ENCODE measurements around the gene CUX1. TPM values are rescaled to one million over a fixed set of nuclear protein-coding genes. Genes with fewer than 3 reads are reported as not detected.

The CUX1 gene
- total RNA-seq, 1 donor from 2014 or later, result 66.4 TPM

DNA sequence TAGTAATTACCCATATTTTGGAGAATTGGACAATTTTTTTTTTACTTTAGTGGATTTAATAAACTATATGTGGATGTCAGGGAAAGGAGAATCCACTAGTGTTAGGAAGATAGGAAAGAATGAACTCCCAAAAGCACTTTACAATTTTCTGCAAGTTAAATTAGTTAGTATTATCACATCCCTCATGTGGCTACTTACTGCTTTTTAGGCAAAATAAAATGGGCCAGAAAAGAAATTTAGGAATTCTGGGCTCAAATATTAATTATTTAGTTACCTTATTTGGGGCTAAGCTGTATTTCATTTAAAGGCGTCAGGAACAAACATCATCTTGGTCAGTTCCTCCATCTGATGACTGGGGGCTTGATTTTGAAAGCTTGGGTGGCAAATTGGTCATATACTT, 4.8 kb upstream of the CUX1 start:
- no peak for DNase-seq (ENCODE audit: low spot score)
- H3K4me1 Mint-ChIP-seq, result peaks cover 12% of the 10 kb centered on the region
- Histone ChIP-seq H2AFZ (replicated peaks) (no peak overlapping the region), H3F3A (ENCODE audit: low read depth) (peaks cover 25% of the 10 kb centered on the region), H4K20me1 (ENCODE audit: low read depth) (peaks cover 6% of the 10 kb centered on the region), H3K79me2 (ENCODE audit: low read depth) (peaks cover 9% of the 10 kb centered on the region), H3K4me3 (no peak overlapping the region), H3K9ac (no peak overlapping the region), H3K4me2 (no peak overlapping the region), H3K27ac (no peak overlapping the region), H3K4me1 (peaks cover 11% of the 10 kb centered on the region), H3K36me3 (no peaks in the 10 kb centered on the region), H3K27me3 (peaks cover 38% of the 10 kb centered on the region), H3K9me3 (ENCODE audit: low read depth) (no peaks in the 10 kb centered on the region)
- no peaks in the 10 kb centered on the region for H3K9me3 Mint-ChIP-seq
- H3K27me3 Mint-ChIP-seq (ENCODE audit: insufficient read depth, low read depth), result peaks cover 27% of the 10 kb centered on the region
- no peak overlapping the region for H3K27ac Mint-ChIP-seq
- H3K4me3 Mint-ChIP-seq, result peak overlapping the region; percentile 76
- no peaks in the 10 kb centered on the region for H3K36me3 Mint-ChIP-seq
- TF ChIP-seq, protein P1, sequence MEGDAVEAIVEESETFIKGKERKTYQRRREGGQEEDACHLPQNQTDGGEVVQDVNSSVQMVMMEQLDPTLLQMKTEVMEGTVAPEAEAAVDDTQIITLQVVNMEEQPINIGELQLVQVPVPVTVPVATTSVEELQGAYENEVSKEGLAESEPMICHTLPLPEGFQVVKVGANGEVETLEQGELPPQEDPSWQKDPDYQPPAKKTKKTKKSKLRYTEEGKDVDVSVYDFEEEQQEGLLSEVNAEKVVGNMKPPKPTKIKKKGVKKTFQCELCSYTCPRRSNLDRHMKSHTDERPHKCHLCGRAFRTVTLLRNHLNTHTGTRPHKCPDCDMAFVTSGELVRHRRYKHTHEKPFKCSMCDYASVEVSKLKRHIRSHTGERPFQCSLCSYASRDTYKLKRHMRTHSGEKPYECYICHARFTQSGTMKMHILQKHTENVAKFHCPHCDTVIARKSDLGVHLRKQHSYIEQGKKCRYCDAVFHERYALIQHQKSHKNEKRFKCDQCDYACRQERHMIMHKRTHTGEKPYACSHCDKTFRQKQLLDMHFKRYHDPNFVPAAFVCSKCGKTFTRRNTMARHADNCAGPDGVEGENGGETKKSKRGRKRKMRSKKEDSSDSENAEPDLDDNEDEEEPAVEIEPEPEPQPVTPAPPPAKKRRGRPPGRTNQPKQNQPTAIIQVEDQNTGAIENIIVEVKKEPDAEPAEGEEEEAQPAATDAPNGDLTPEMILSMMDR (IDR thresholded peaks at IDR 0.05), result no peak
- no peak for TF ChIP-seq EZH2phosphoT487 (IDR thresholded peaks at IDR 0.05)
- no peak for TF ChIP-seq EZH2 (IDR thresholded peaks at IDR 0.05)

DNA sequence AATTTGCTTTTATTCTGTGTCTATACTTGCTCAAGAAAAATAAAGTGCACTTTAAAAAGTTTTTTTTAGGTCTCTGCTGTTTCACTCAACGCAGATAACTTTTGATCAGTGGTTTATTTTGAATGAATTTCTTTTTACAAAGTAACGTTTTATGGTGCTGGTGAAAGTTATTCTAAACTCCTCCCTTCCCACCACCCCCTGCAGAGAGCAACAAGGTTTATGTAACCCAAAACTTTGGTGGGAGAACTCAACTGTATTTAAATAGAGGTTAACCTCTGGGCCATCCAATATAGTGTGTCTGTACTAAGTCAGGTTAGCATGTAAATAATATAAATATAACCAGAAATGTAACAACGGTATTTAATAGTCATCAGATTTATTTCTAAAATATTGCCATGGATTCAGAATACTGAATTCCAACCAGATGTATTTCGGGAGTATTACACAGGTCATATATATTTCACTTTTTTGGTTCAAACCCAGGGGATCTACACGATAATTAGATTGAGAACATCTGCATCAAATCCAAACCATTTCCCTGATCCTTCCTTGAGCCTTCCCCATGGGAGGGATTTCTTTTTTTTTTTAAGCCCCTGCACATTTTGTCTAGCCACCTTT, 3.9 kb upstream of the CUX1 start:
- H3K79me2 ChIP-seq (ENCODE audit: low read depth), result peaks cover 19% of the 10 kb centered on the region
- peaks cover 33% of the 10 kb centered on the region for H3K27me3 Mint-ChIP-seq (ENCODE audit: insufficient read depth, low read depth)
- H3K9me3 ChIP-seq (ENCODE audit: low read depth), result no peaks in the 10 kb centered on the region
- H2AFZ ChIP-seq (replicated peaks), result no peak overlapping the region
- H3K9me3 Mint-ChIP-seq, result no peaks in the 10 kb centered on the region
- no peak for DNase-seq (ENCODE audit: low spot score)
- H3K4me1 Mint-ChIP-seq, result peaks cover 20% of the 10 kb centered on the region
- peaks cover 16% of the 10 kb centered on the region for H4K20me1 ChIP-seq (ENCODE audit: low read depth)
- no peak overlapping the region for H3K27ac ChIP-seq
- peak overlapping the region; percentile 76 for H3K4me3 Mint-ChIP-seq
- H3K27me3 ChIP-seq, result peaks cover 38% of the 10 kb centered on the region
- H3K4me2 ChIP-seq, result peak overlapping the region; percentile 84
- H3F3A ChIP-seq (ENCODE audit: low read depth), result peaks cover 33% of the 10 kb centered on the region
- H3K36me3 ChIP-seq, result no peaks in the 10 kb centered on the region
- TF ChIP-seq EZH2 (IDR thresholded peaks at IDR 0.05) (no peak), EZH2phosphoT487 (IDR thresholded peaks at IDR 0.05) (no peak)
- TF ChIP-seq, protein P1 (IDR thresholded peaks at IDR 0.05), result no peak
- no peak overlapping the region for H3K27ac Mint-ChIP-seq
- H3K4me3 ChIP-seq, result no peak overlapping the region
- H3K4me1 ChIP-seq, result peaks cover 19% of the 10 kb centered on the region
- no peak overlapping the region for H3K9ac ChIP-seq
- H3K36me3 Mint-ChIP-seq, result peaks cover under 1% of the 10 kb centered on the region

DNA sequence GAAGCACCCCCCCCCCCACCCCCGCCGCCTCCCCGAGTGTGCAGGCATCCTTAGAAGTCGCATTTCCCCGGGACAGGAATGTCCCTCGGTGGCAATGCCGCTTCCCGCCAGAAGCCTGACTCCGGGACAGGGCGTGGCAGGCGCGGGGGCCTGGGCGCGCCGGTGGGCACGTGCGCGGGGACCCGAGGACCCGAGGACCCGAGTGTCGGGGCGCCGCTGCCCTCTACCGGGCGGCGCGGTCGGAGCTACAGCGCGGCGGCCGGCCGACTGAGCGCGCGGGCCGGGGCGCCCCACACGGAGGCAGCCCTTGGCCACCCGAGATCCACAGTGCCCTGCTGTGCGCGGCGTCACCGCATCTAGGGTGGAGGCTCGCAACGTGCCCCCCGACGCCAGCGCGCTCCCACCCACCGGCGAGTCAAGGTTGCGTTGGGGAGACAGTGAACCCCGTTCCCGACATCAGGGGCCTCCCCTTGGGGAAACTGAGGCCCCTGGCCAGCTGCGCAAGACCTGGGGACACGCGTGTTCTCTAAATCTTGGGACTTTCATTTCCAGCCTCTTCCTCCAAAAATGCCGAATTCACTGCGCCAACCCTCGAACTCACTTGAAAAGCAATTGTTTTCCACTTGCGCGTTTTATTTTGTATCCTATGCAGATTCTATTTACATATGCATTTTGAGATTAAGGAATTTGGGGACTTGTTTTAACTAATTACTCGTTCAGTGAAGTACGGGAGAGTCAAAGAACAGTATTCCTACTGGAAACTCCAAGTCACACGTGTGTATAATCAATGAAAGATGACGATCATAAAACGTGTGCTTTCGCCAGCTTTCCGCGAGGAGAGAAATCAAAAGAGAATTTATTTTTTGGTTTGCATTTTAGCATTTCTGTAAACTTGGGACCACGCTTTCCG, 3.1 kb upstream of the CUX1 start:
- peak overlapping the region; percentile 35 for H2AFZ ChIP-seq (replicated peaks)
- H3F3A ChIP-seq (ENCODE audit: low read depth), result peaks cover 38% of the 10 kb centered on the region
- no peaks in the 10 kb centered on the region for H3K9me3 ChIP-seq (ENCODE audit: low read depth)
- peak; percentile 92 for DNase-seq (ENCODE audit: low spot score)
- H3K4me3 ChIP-seq, result peak overlapping the region; percentile 62
- H3K4me1 ChIP-seq, result peaks cover 26% of the 10 kb centered on the region
- Mint-ChIP-seq H3K9me3 (no peaks in the 10 kb centered on the region), H3K4me1 (peaks cover 23% of the 10 kb centered on the region), H3K27me3 (ENCODE audit: insufficient read depth, low read depth) (peaks cover 33% of the 10 kb centered on the region), H3K36me3 (peaks cover 2% of the 10 kb centered on the region), H3K4me3 (peak overlapping the region; percentile 83), H3K27ac (no peak overlapping the region)
- peaks cover 27% of the 10 kb centered on the region for H3K79me2 ChIP-seq (ENCODE audit: low read depth)
- H3K9ac ChIP-seq, result no peak overlapping the region
- TF ChIP-seq, protein P1 (IDR thresholded peaks at IDR 0.05), result peak; percentile 60
- peak; percentile 90 for TF ChIP-seq EZH2 (IDR thresholded peaks at IDR 0.05)
- TF ChIP-seq EZH2phosphoT487 (IDR thresholded peaks at IDR 0.05), result peak; percentile 54
- H4K20me1 ChIP-seq (ENCODE audit: low read depth), result peaks cover 24% of the 10 kb centered on the region
- H3K27me3 ChIP-seq, result peaks cover 38% of the 10 kb centered on the region
- H3K4me2 ChIP-seq, result peak overlapping the region; percentile 84
- no peak overlapping the region for H3K27ac ChIP-seq
- no peaks in the 10 kb centered on the region for H3K36me3 ChIP-seq

Data from neural progenitor cell (in vitro differentiated cells).